Gastroesophageal sphincter (tissue), 4 donors: Measurements from ENCODE around the gene IRF6. TPM values are rescaled to one million over a fixed set of nuclear protein-coding genes. Genes with fewer than 3 reads are reported as not detected.

Experiments used
- ATAC-seq: fragments of 150-250 bp; one replicate; pipeline ENCODE4 v1.9.1; 2016; ENCODE audit warnings: mild to moderate bottlenecking, moderate library complexity
- H3K27ac ChIP-seq, 4 donors: fragments of 200-600 bp; sonication (generic) in 3 of 4; 1 replicate in 3 of 4; 2 replicates in 1 of 4; pipeline ENCODE4 v1.5.1; 2016 to 2019
- H3K27me3 ChIP-seq: fragments of 200-600 bp; sonication (generic); one replicate; pipeline ENCODE4 v1.5.1; 2019
- H3K36me3 ChIP-seq, 2 donors: fragments of 200-600 bp; sonication (generic); one replicate each; pipeline ENCODE4 v1.5.1; 2019; ENCODE audit warnings: control low read depth in 1 of 2
- H3K4me1 ChIP-seq, 3 donors: fragments of 200-600 bp; sonication (generic); 1 replicate in 2 of 3; 2 replicates in 1 of 3; pipeline ENCODE4 v1.5.1; 2016 to 2019; ENCODE audit warnings: control low read depth in 2 of 3
- H3K4me3 ChIP-seq, 2 donors: fragments of 200-600 bp; sonication (generic); one replicate each; pipeline ENCODE4 v1.5.1; 2019; ENCODE audit warnings: mild to moderate bottlenecking in 1 of 2, moderate library complexity in 1 of 2
- H3K9me3 ChIP-seq, 3 donors: fragments of 200-600 bp; sonication (generic); one replicate each; pipeline ENCODE4 v1.5.1; 2017 to 2019; ENCODE audit warnings: control low read depth in 2 of 3
- CTCF ChIP-seq, 4 experiments: fragments of 200-600 bp in 2 of 4; fragments of 450-650 bp in 2 of 4; sonication (generic) in 1 of 4; IDR thresholded peaks; one replicate each; pipeline ENCODE4 v1.5.1; 2017 to 2019; ENCODE audit warnings: antibody characterized with exemption in 4 of 4, mild to moderate bottlenecking in 2 of 4, moderate library complexity in 2 of 4
- EP300 ChIP-seq: sonication (generic); formaldehyde crosslinking; IDR thresholded peaks from one replicate; pipeline ENCODE4 v1.6.1; 2017; ENCODE audit warnings: antibody characterized with exemption, mild to moderate bottlenecking
- POLR2A ChIP-seq, 2 donors: fragments of 450-650 bp; IDR thresholded peaks; one replicate each; pipeline ENCODE4 v1.6.1; 2017; ENCODE audit warnings: antibody characterized with exemption in 2 of 2, mild to moderate bottlenecking in 2 of 2, moderate library complexity in 1 of 2
- POLR2AphosphoS5 ChIP-seq: sonication (generic); formaldehyde crosslinking; IDR thresholded peaks from one replicate; pipeline ENCODE4 v1.6.1; 2017; ENCODE audit warnings: antibody characterized with exemption
- WGBS, 2 donors: methylation state at CpG; one replicate each; pipeline ENCODE4 v1.1.5; 2018; ENCODE audit warnings: low coverage in 1 of 2; 5-methylcytosine and 5-hydroxymethylcytosine counted together
- total RNA-seq, 4 donors: library from RNA; depleted of rRNA; stranded (reverse); fragments of >200 nt; gene quantifications; one replicate each; pipeline ENCODE4 v1.1.0, GENCODE V29; 2016

Gene IRF6
- total RNA-seq, 4 donors from 2014 or later, result 1.2 to 6.8 (median 2.8) TPM

GRCh38 chr1:209816923-209817322 is 11.0 kb upstream of the IRF6 start:
- Histone ChIP-seq H3K9me3 (no peaks in the 10 kb centered on the region), H3K4me3 (no peak overlapping the region), H3K4me1 (no peaks in the 10 kb centered on the region), H3K27ac (no peak overlapping the region), H3K27me3 (peaks cover 6% of the 10 kb centered on the region), H3K36me3 (no peaks in the 10 kb centered on the region)
- no peak for ATAC-seq
- TF ChIP-seq EP300, result no peak
- no peak for TF ChIP-seq POLR2A (IDR thresholded peaks at IDR 0.05)
- no peak for TF ChIP-seq CTCF (IDR thresholded peaks at IDR 0.05)
- 95 to 100% methylated on average over 2 of the region's 3 CpGs for WGBS, 2 donors

- no peak for ATAC-seq
- no peaks in the 10 kb centered on the region for H3K27me3 ChIP-seq
- no peaks in the 10 kb centered on the region for H3K9me3 ChIP-seq
- H3K27ac ChIP-seq, result no peak overlapping the region
- TF ChIP-seq EP300 (no peak), POLR2A (IDR thresholded peaks at IDR 0.05) (no peak), POLR2AphosphoS5 (no peak), CTCF (IDR thresholded peaks at IDR 0.05) (no peak)
- H3K4me3 ChIP-seq, result no peak overlapping the region
- no peaks in the 10 kb centered on the region for H3K4me1 ChIP-seq
- no peaks in the 10 kb centered on the region for H3K36me3 ChIP-seq
- 73% methylated on average over 5 of the region's 6 CpGs; no CpG with 5 or more reads in 1 of the 2 donors for WGBS, 2 donors
Measured at GRCh38 chr1:209815931-209816341, 10.0 kb upstream of the IRF6 start.

GRCh38 chr1:209815490-209815889 is 9.5 kb upstream of the IRF6 start:
- no peak for TF ChIP-seq POLR2A (IDR thresholded peaks at IDR 0.05)
- TF ChIP-seq EP300, result no peak
- no peak for TF ChIP-seq POLR2AphosphoS5
- TF ChIP-seq CTCF (IDR thresholded peaks at IDR 0.05), result no peak
- 50 to 82% methylated on average over 2 to 3 of the region's 3 CpGs for WGBS, 2 donors
- no peak for ATAC-seq
- Histone ChIP-seq H3K27me3 (no peaks in the 10 kb centered on the region), H3K9me3 (no peaks in the 10 kb centered on the region), H3K4me1 (no peaks in the 10 kb centered on the region), H3K27ac (no peak overlapping the region), H3K4me3 (no peak overlapping the region), H3K36me3 (no peaks in the 10 kb centered on the region)

- H3K27me3 ChIP-seq, result no peaks in the 10 kb centered on the region
- 87 to 91% methylated on average over 4 of the region's 4 CpGs for WGBS, 2 donors
- ATAC-seq, result no peak
- H3K27ac ChIP-seq, result no peak overlapping the region
- H3K9me3 ChIP-seq, result no peaks in the 10 kb centered on the region
- no peaks in the 10 kb centered on the region for H3K36me3 ChIP-seq
- TF ChIP-seq CTCF (IDR thresholded peaks at IDR 0.05), result no peak
- TF ChIP-seq POLR2AphosphoS5, result no peak
- TF ChIP-seq POLR2A (IDR thresholded peaks at IDR 0.05), result no peak
- TF ChIP-seq EP300, result no peak
- H3K4me3 ChIP-seq, result no peak overlapping the region
- H3K4me1 ChIP-seq, result no peaks in the 10 kb centered on the region
Measured at GRCh38 chr1:209813902-209814301, 8.0 kb upstream of the IRF6 start.

- H3K4me1 ChIP-seq, result peaks cover 0 to 7% (median 0%) of the 10 kb centered on the region in 3 donors
- H3K4me3 ChIP-seq, result no peak overlapping the region
- ATAC-seq, result no peak
- TF ChIP-seq POLR2AphosphoS5 (no peak), POLR2A (IDR thresholded peaks at IDR 0.05) (no peak), CTCF (IDR thresholded peaks at IDR 0.05) (no peak)
- no peaks in the 10 kb centered on the region for H3K27me3 ChIP-seq
- no peaks in the 10 kb centered on the region for H3K9me3 ChIP-seq
- 77% methylated on average over 5 of the region's 5 CpGs; no CpG with 5 or more reads in 1 of the 2 donors for WGBS, 2 donors
- no peaks in the 10 kb centered on the region for H3K36me3 ChIP-seq
- no peak overlapping the region for H3K27ac ChIP-seq
Measured at GRCh38 chr1:209810783-209811182, 4.8 kb upstream of the IRF6 start.
